Measurements from ENCODE around the gene LRRC61.

DNA sequence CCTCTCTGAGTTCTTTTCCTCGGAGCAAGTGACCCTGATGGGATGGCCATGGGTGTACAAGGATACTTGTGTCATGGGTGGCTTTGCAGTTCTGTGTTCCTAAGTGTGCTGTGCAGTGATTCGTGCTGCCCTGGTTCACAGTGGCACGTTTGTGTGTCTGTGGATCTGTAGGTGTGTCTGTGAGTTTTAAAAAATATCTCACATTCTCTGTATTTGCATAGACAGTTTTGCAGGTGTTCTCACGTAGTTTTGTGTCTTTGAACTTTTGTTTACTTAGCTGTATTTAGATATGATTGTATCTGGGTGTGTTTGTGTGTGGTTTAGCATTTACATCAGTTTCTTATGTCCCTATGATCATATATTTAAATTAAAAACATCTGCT is 59.7 kb downstream of the LRRC61 start:
- TF ChIP-seq NR3C1 (CRISPR knock-in tag; IDR thresholded peaks at IDR 0.05) (no peak), SAP130 (CRISPR knock-in tag; IDR thresholded peaks at IDR 0.05; ENCODE audit: low read depth) (no peak; the same call in 1 of the 2 replicates), NFYB (CRISPR knock-in tag; IDR thresholded peaks at IDR 0.05) (no peak), ZNF138 (CRISPR knock-in tag; IDR thresholded peaks at IDR 0.05; ENCODE audit: low read depth) (no peak), NR1H2 (CRISPR knock-in tag; IDR thresholded peaks at IDR 0.05; ENCODE audit: borderline replicate concordance, low read depth) (no peak)
- TF ChIP-seq, protein P1, sequence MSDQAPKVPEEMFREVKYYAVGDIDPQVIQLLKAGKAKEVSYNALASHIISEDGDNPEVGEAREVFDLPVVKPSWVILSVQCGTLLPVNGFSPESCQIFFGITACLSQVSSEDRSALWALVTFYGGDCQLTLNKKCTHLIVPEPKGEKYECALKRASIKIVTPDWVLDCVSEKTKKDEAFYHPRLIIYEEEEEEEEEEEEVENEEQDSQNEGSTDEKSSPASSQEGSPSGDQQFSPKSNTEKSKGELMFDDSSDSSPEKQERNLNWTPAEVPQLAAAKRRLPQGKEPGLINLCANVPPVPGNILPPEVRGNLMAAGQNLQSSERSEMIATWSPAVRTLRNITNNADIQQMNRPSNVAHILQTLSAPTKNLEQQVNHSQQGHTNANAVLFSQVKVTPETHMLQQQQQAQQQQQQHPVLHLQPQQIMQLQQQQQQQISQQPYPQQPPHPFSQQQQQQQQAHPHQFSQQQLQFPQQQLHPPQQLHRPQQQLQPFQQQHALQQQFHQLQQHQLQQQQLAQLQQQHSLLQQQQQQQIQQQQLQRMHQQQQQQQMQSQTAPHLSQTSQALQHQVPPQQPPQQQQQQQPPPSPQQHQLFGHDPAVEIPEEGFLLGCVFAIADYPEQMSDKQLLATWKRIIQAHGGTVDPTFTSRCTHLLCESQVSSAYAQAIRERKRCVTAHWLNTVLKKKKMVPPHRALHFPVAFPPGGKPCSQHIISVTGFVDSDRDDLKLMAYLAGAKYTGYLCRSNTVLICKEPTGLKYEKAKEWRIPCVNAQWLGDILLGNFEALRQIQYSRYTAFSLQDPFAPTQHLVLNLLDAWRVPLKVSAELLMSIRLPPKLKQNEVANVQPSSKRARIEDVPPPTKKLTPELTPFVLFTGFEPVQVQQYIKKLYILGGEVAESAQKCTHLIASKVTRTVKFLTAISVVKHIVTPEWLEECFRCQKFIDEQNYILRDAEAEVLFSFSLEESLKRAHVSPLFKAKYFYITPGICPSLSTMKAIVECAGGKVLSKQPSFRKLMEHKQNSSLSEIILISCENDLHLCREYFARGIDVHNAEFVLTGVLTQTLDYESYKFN (CRISPR knock-in tag; conservative IDR thresholded peaks at IDR 0.05) = no peak

All from HepG2 (cell line).